Activated CD4-positive, CD25-positive, alpha-beta regulatory T cell (primary cell): ENCODE results near the gene EPM2AIP1.
"Not testable (repeated sequence)": the region's sequence is repeated elsewhere in the genome, so short reads cannot be mapped to it uniquely, and the experiment has no call there.

Experiments
- DNase-seq, 4 experiments: peaks; one replicate each; lab custom pipeline; 2025; lab: John Stamatoyannopoulos, UW

Gene EPM2AIP1

DNA sequence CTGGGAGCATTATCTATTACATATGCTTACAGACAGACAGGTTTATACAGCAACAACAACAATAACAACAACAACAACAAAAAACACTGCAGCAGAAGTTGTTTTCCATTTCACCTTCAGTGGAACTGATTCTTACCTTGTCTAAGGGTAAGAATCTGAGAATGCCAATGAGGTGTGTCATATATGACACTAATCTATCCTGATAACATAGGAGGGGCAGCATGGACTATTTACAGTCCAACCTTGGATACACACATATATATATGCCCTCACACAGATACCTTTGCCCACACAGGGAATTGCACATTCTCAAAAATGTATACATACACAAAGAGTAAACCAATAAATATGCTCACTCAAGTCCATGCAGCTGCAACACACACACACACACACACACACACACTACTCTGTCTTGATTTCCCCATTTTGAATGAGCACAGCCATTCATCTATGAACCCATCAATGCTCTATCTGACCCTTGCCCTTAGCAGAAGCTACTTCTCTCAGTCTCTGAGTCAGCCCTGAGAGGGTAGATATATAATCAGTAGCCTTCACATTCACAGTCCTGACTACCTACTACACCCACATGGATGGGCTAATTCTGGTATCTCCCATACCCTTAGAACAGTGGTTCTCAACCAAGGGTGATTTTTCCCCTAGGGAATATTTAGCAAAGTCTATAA is 38.3 kb downstream of the EPM2AIP1 start:
- no peak for DNase-seq

DNA sequence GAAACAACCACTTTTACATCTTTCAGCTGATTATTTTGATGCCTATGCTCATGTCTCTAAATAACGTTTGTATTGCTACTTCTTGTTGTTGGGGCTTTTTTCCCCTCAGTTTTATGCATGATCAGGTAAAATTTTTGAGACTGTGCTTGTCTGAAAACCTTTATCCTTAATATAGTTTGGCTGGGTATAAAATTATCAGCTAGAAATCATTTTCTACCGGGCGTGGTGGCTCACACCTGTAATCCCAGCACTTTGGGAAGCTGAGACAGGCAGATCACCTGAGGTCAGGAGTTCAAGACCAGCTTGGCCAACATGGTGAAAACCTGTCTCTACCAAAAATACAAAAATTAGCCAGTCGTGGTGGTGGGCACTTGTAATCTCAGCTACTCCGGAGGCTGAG is 45.1 kb downstream of the EPM2AIP1 start:
- DNase-seq = not testable (repeated sequence)

DNA sequence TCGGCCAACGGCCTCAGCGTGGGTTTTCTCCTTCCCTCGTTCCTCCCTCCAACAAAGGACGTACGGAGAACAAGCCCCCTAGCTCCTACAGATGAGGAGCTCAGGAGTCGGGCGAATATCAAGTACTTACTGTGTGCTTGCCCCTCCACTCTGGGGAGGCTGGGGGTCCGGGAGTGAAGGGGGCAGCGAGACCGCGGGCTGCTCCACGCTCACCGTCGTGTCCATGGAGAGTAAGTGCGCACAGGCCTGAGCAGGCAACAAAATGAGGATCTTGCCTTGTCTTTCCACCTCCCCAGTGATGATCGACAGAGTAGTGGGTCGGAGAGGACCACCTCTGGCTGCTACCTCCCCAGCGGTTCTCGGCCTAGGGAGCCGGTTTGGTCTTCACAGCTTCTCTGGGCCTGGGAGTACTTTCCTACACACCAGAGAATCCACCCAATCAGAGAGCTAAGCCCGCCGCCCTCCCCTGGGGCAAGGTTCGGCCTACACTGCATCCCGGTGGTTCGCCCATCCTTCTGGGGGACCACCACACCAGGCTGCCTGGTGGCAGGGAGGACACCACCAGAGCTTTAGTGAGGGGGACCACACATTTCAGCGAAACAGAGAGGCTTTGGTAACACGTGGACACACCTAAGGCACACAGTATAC is 47.5 kb downstream of the EPM2AIP1 start:
- DNase-seq = no peak

DNA sequence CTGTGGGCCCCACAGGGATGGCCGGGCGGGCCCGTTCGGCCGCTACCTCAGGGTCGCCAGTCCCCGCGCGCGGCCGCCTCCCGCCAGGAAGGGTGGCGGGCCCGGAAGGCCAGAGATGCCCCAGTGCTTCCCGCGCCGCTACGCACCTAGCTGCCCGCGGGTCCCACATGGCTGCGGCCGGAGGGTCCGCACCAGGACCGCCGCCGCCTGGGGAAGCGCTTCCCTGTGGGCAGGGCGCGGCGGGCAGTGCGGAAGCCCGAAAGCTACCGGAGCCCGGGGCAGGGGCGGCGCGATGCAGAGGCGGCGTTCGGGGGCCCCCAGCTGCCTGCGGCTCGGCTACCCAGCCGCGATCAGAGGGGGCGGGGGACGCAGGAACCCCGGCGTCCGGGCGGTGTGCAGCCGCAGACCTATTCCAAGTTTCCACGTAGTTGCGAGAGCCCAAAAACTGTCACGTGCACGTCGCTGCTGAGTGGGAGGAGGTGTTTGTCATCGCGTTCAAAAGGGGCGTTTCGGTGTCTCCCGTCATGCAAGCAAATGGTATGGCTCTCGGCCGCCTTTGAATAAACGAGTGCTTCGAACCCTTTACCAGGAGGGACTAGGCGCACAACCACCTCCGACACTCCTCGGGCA is 48.2 kb downstream of the EPM2AIP1 start, which contains the start of gene TRANK1:
TRANK1 (minus strand) TSS at position 414 of the 630 bp plus-strand sequence; CDS start at position 169, 245 bp downstream.
- peak; percentile 44 to 65 (median 56) for DNase-seq

DNA sequence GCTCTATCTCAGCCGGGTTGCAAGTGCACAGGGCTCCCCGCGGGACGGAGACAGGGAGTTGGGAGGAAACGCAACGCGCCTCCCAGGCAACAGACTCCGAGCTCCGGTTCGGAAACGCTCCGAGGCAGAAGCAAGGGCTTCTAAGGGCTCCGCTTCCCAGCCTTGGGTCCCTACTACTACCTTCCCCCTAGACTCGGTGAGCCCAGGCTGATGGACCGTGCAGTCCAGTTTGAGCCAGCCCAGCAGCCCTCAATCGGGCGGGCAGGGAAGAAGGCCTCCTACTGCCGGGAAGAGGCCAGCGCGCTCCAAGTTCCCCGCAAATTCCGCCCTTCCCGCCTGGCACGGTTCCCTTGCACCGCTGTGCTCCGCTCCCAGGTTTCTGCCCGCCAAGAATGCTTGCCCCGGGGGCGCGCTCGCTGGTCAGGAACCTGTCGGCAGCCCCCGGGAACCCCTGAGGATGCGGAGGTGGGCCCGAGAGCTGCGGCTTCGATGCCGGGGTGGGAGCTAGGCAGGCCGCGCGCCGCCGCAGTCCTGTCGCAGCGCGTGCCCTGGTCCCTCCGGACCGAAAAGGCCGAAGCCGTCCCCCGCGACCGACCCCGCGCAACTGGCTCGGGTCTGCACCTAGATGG is 48.8 kb downstream of the EPM2AIP1 start:
- peak in 2 of 4 experiments; percentile 12 to 19 for DNase-seq

DNA sequence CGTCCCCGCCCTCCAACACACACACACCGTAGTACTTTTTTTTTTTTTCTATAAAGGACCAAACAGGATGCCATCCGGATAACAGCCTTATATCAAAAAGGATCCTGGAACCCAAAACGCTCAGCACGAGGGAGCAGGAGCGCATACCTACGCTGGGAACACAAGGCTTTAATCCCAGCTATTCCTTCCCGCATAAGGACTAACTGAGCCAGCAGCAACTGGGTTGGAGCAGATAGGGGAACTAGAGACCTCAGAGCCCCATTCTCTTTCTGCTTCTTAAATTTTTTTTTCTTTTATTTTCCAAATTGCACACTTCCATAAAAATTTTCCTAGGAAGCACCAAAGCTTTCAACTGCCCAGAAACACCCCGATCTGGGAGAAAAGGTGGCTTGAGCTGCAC is 49.3 kb downstream of the EPM2AIP1 start:
- no peak for DNase-seq

DNA sequence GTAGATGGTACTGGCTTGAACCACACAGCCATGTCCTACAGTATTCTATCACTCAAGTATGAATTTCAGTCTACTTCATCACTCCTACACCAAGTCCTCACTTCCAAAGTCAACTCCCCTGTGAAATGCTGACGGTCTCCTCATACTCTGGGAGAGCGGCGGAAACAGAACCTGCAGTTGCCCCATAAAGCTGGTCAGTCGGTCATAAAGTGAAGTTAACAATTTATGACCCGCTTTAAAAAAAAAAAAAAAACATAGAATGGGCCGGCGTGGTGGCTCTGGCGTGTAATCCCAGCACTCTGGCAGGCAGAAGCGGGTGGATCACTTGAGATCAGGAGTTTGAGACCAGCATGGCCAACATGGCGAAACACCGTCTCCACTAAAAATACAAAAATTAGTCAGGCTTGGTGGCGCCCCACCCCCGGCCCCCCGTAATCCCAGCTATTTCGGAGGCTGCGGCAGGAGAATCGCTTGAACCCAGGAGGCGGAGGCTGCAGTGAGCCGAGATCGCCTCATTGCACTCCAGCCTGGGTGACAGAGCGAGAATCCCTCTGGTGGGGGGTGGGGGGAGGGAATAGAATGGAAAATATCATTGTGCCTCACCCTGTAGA is 50.2 kb downstream of the EPM2AIP1 start:
- DNase-seq = no peak

DNA sequence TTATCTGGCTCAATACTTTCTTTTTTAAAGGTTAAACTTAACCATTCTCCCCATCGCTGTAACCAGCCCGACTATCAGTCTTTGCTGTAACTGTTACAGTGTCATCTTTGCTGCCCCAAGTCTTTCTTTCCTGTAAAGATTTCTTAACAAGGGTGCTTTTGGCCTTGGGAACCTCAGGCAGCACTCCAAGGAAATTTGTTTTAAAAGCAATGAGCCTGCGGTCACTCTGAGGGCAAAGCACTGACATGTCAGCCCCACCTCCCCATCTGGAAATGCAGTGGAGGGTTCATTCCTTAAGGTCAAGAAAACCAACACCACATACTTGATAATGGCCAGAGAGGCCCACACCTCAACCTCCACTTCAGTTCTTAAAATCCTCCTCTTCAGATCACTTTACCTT is 51.3 kb downstream of the EPM2AIP1 start:
- no peak for DNase-seq

DNA sequence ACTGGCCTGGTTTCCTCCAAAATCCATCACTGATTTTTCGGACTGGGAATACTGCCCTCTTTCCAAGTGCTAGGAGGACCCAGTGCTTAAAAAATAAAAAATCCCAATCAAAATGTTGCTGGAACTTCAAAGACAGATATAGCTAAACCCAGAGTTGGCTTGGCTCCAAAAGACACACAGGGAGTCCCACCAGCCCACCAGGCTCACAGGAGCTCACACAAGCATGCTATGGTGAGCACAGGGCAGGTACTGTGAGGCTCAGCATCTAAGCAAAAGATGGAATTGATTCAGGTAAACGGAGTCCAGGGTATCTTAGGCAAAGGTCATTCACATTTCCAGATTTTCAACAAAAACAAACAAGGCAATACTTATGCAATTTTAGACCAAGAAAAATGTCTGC is 51.8 kb downstream of the EPM2AIP1 start:
- no peak for DNase-seq

DNA sequence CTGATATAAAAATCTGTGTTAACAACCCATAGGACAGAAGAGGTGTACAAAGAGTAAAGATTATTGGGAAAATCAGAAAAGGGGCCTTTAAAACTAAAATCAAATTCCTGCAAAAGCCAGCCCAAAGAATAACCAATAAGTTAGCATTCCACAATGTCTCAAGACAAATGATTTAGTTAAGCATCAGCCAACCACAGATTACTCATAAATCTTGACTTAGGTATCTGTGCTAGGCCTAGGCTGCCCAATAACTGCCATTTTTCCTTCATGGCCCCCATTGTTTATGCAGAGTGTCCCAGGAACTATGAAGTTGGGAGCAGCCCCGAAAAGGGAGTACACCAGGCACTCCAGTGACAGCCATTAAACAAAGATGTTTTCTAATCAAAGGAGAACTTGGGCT is 55.4 kb downstream of the EPM2AIP1 start:
- DNase-seq = no peak
